Measurements from ENCODE around the gene TEX48.

GRCh38 chr9:114666401-114666800, 15.6 kb downstream of the TEX48 start:
- TF ChIP-seq CTCF (IDR thresholded peaks at IDR 0.05) (no peak), EZH2 (IDR thresholded peaks at IDR 0.05; ENCODE audit: borderline replicate concordance, insufficient read depth, low read depth, low read length, poor library complexity, severe bottlenecking) (no peak)
